Kidney (tissue), 14 donors: ENCODE data around the gene PNCK. TPM values are rescaled to one million over a fixed set of nuclear protein-coding genes. Genes with fewer than 3 reads are reported as not detected.

Experiments
- DNase-seq, 5 donors: peaks; one replicate each; pipeline ENCODE4 v3.0.0-alpha.2; 2013 to 2020
- FAIRE-seq: peaks from 2 replicates; lab custom pipeline; 2012; peaks lifted over from hg19 to GRCh38; lab: Jason Lieb, UNC
- H3K27ac ChIP-seq, 2 donors: one replicate each; pipeline ENCODE4 v1.7.0; 2013; ENCODE audit warnings: low read depth in 2 of 2, low read length in 2 of 2, inconsistent platforms in 1 of 2
- H3K27me3 ChIP-seq: one replicate; pipeline ENCODE4 v1.7.1; 2013; ENCODE audit warnings: low read length, inconsistent platforms; ENCODE audit not compliant: control insufficient read depth, insufficient read depth
- H3K36me3 ChIP-seq, 3 donors: one replicate each; pipeline versions ENCODE4 v1.7.0 to v1.7.1; 2013; ENCODE audit warnings: low read length in 3 of 3, control low read depth in 1 of 3, inconsistent platforms in 1 of 3; ENCODE audit not compliant: insufficient read depth in 3 of 3, control insufficient read depth in 2 of 3
- H3K4me1 ChIP-seq, 3 donors: one replicate each; pipeline versions ENCODE4 v1.7.0 to v1.7.1; 2013; ENCODE audit warnings: low read length in 3 of 3, inconsistent platforms in 1 of 3, low read depth in 1 of 3; ENCODE audit not compliant: control insufficient read depth in 2 of 3, insufficient read depth in 2 of 3
- H3K4me3 ChIP-seq, 3 donors: one replicate each; pipeline versions ENCODE4 v1.7.0 to v1.8.1; 2013; ENCODE audit warnings: low read length in 3 of 3, control low read depth in 1 of 3, inconsistent platforms in 1 of 3
- H3K9ac ChIP-seq, 3 donors: one replicate each; pipeline versions ENCODE4 v1.7.0 to v1.7.1; 2013; ENCODE audit warnings: low read length in 3 of 3, control low read depth in 1 of 3, inconsistent platforms in 1 of 3
- H3K9me3 ChIP-seq, 3 donors: one replicate each; pipeline versions ENCODE4 v1.7.0 to v1.7.1; 2013; ENCODE audit warnings: low read length in 3 of 3, control low read depth in 1 of 3, inconsistent platforms in 1 of 3; ENCODE audit not compliant: control insufficient read depth in 2 of 3, insufficient read depth in 1 of 3
- CTCF ChIP-seq: IDR thresholded peaks from 3 replicates; pipeline ENCODE4 v1.5.1; 2012; ENCODE audit warnings: mild to moderate bottlenecking, moderate library complexity, borderline replicate concordance; ENCODE audit not compliant: insufficient read depth; ENCODE audit errors: extremely low read depth
- intact Hi-C: fragments of 100-400 bp; cut with DNase I; formaldehyde crosslinking; loops from one replicate; pipeline ENCODE4 v1.11.1; 2022
- polyA plus RNA-seq: library from polyadenylated mRNA; stranded (reverse); fragments of 350-450 nt; fragmentation: Illumina TruSeq; extraction: RNeasy Lipid Tissue Mini Kit (QIAGEN cat#74804); gene quantifications from one replicate; pipeline ENCODE4 v1.2.3, GENCODE V29; 2014; ENCODE audit warnings: low read depth, low replicate concordance; ENCODE audit not compliant: insufficient read depth
- total RNA-seq: library from RNA; stranded (reverse); fragmentation: NEBNext Ultra II Directional; extraction: Animal tissue kit (Norgen Biotek cat#: 25700); gene quantifications from one replicate; pipeline ENCODE4 v1.2.1, GENCODE V29; 2021
- donor health status: control.
- donor health status: control.
- donor health status: control.
- donor health status: control.
- donor health status: control.
- donor health status: DM: yes; HTN: yes; CAD: no.
- donor health status: Normal renal cell carcinoma (clear cell type).

The PNCK gene
- total and polyA plus RNA-seq, 2 donors from 2014 or later: 1.5 to 5.5 TPM

- intact Hi-C loops: loop anchor here (5.0 kb wide), 1 partner anchor 129 kb away; no protein-coding TSS in a partner anchor
- no peaks in the 10 kb centered on the region for H3K27me3 ChIP-seq
- H3K4me1 ChIP-seq: peaks cover 0 to 3% (median 0%) of the 10 kb centered on the region in 3 donors
- no peak overlapping the region for H3K9ac ChIP-seq
- no peak for FAIRE-seq
- no peaks in the 10 kb centered on the region for H3K36me3 ChIP-seq
- no peak for TF ChIP-seq CTCF
- H3K4me3 ChIP-seq: no peak overlapping the region
- peak in 1 of 5 donors; percentile 40 for DNase-seq
- no peaks in the 10 kb centered on the region for H3K9me3 ChIP-seq
- no peak overlapping the region for H3K27ac ChIP-seq
Measured at GRCh38 chrX:153665726-153666306, 7.8 kb downstream of the PNCK start.

GRCh38 chrX:153662266-153662665 is 11.3 kb downstream of the PNCK start:
- Histone ChIP-seq H3K9ac (no peak overlapping the region), H3K27me3 (no peaks in the 10 kb centered on the region), H3K4me1 (no peaks in the 10 kb centered on the region), H3K4me3 (no peak overlapping the region), H3K36me3 (no peaks in the 10 kb centered on the region), H3K9me3 (no peaks in the 10 kb centered on the region), H3K27ac (no peak overlapping the region)
- intact Hi-C loops: no loop called here
- TF ChIP-seq CTCF: peak; percentile 38
- FAIRE-seq (no peak), DNase-seq (peak; percentile 53 to 80 (median 62))

GRCh38 chrX:153659268-153659667 is 14.3 kb downstream of the PNCK start:
- no peak for DNase-seq
- Histone ChIP-seq H3K27me3 (no peaks in the 10 kb centered on the region), H3K9me3 (no peaks in the 10 kb centered on the region), H3K9ac (no peak overlapping the region), H3K36me3 (no peaks in the 10 kb centered on the region), H3K27ac (no peak overlapping the region), H3K4me3 (no peak overlapping the region), H3K4me1 (no peaks in the 10 kb centered on the region)
- no peak for TF ChIP-seq CTCF
- intact Hi-C loops: no loop called here
- FAIRE-seq: no peak

GRCh38 chrX:153657161-153657560 is 16.5 kb downstream of the PNCK start:
- Histone ChIP-seq H3K27ac (no peak overlapping the region), H3K9ac (no peak overlapping the region), H3K27me3 (no peaks in the 10 kb centered on the region), H3K9me3 (no peaks in the 10 kb centered on the region), H3K4me3 (no peak overlapping the region), H3K4me1 (no peaks in the 10 kb centered on the region), H3K36me3 (no peaks in the 10 kb centered on the region)
- DNase-seq (peak in 1 of 5 donors; percentile 18), FAIRE-seq (no peak)
- TF ChIP-seq CTCF: no peak
- intact Hi-C loops: no loop called here
